Fibroblast of peridontal ligament (primary cell): ENCODE results near the gene RTL10.

Experiments used
- DNase-seq: peaks from one replicate; pipeline ENCODE4 v3.0.0-alpha.2; 2010; ENCODE audit errors: extremely low read depth

RTL10 gene

DNA sequence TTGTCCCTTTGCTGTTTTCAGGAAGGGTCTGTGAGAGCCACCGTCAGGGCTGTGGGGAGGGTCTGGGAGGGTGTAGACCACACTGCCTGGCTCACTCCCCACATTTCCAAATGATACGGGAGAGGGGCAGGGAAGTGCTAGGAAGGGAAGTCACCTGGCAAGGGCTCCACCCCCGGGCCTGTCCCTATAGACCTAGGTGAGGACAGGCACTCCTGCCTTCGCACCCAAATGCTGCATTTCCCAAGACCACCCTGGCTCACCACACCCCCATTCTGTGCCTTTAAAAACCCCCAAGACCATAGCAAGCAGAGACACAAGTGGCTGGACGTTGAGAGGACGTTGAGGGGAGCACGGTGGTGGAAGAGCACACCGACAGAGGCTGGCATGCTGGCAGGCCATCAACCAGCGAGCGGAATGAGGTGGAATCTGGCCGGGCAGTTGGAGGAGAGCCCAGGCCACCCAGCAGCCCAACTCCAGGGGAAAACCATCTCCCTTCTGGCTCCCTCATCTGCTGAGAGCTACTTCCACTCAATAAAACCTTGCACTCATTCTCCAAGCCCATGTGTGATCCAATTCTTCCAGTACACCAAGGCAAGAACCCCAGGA is 45.7 kb downstream of the RTL10 start:
- no peak for DNase-seq

DNA sequence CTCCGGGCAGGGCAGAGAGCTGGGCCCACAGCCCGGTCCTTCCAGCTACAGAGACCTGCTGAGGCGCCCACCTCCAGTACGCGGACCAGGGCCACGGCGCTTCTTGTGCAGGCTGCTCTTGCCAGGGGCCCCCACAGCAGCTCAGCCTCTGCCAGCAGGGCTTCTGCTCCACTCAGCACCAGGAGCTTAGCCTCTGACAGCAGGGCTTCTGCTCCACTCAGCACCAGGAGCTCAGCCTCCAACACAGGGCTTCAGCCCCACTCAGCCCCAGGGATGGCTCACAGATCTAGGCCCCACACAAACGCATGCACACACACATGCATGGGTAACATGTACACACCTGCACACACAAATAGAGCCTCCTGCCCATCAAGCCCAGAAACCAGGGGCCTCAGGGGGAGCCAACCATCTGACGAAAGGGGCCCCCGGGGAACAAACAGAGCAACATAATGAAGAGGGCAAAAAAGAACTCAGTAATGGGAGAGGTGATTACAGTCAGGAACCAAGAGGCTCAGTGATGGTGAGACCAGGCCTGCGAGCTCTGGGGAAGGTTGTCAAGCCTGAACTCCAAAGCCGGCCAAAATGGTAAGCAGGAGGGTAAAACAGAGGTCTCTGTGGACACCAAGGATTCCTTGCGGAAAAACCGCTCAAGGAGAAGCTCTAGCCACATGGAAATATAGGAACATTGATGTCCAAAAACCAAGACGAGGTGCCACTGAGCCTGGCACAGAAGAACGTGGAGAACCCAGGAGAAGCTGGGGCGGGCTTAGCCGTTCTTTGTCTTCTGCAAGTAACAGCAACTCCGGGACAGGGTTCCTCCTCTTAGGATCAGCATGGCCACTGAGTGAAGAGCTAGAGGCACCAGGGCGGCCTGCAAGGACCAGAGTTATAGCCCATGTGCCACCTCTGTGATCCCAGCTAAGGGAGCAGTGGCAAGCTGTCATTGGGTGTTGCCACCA is 46.5 kb downstream of the RTL10 start:
- DNase-seq: no peak

- DNase-seq: no peak
Observed at GRCh38 chr22:19807161-19807913, 47.3 kb downstream of the RTL10 start.

DNA sequence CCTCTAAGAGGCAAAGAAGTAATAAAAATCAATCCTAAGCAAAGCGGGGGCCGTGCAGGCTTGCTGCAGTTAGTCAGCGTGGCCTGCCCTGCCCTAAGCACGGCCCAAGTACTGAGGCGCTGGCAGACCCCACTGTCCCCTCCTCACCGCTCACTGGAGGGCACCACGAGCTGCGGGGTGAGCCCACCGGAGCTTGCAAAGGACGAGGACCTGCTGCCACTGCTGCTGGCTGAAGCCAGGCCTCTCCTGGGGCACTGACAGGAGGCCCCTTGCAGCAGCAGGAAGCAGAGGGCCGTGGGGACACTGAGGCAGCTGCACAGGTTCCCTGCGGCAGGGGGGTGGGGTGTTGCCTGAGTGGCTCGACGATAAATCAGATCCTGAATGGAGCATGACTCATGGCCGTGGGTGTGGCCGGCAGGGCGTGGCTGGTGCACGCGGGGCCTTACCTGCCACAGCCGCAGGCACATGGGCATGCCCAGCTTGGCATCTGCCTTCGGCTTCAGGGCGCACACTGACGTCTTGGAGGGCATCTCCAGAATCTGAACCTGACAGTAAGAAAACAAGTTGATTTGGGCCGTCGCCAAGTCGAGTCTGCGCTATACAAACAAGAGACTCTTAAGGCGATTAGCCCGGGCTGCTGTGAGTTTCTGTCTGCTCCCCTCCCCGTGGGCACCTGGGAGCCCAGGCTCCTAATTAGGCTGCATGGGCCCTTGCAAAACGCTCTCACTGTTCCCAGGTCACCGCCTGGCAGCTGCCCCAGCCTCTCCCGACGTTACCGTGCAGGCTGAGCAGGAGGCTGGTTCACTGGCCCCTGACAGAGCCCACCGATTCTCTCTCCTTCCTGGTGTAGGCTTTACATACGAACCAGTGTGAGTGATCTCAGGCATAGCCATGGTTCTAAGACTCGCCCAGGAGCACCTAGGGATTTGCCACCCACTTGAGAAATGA is 48.2 kb downstream of the RTL10 start:
- DNase-seq: no peak

GRCh38 chr22:19805821-19806212 is 48.9 kb downstream of the RTL10 start:
- no peak for DNase-seq
